ENCODE data around the gene MKS1.
A peak's percentile ranks its signal among the peaks of the same experiment; 100 is the strongest.

Gene MKS1

DNA sequence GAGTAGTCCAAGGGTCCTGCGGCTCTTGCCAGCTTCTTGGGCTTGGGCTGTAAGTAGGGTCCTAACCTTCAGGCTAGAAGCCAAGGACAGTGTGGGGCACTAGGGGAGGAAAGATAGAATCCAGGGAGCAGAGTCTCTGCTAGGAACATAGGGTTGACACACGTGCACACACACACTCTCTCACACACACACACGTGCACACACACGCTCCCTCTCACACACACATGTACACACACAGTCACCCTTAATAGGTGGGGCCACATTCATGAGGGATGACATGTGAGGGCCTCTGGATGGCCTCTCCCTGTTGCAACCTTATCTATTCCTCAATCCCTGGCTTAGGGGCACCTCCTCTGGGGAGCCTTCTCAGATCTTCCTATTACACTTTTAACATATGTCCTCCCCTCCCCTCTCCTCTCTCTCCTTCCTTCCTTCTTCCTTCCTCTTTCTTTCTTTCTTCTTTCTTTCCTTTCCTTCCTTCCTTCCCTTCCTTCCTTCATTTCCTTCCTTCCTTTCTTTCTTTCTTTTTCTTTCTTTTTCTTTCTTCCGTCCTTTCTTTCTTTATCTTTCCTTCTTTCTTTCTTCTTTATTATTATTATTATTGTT, 23.4 kb downstream of the MKS1 start:
- no peak for DNase-seq

DNA sequence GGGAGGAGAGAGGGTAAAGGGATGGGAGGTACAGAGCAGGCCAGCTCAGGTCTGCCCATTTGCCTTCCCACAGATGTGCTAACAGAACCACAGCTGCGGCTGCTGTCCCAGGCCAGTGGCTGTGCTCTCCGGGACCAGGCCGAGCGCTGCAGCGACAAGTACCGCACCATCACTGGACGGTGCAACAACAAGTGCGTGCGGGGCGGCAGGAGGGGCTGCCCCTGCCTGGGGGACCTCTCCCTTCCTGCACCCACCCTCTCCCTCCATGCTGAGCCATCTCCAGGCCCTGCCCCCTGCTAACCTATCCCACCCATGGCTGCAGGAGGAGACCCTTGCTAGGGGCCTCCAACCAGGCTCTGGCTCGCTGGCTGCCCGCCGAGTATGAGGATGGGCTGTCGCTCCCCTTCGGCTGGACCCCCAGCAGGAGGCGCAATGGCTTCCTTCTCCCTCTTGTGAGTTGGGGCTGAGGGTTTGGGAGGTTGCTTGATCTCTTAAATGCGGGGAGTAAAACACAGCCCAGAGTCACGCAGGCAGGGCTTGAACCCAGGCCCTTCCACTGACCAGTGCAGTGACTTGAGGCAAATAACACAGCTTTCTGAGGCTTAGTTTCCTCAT, 25.3 kb downstream of the MKS1 start:
- DNase-seq = no peak

DNA sequence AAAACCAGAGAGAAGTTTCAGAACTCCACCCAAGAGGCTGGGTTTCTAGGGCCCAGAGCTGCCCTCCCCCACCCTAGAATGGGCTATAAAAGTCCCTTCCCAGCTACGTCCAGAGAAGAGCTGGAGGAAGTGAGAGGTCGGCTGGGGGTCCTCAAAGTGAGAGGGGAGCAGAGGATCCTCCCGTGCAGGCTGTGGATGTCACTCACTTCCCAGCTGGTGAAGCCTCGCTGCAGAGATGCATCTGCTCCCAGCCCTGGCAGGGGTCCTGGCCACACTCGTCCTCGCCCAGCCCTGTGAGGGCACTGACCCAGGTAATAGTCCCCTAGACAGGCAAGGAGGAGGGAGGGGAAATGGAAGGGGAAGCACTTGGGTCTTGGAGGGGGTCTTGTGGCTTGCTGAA, 26.4 kb downstream of the MKS1 start, which contains the start of gene EPX:
Gene EPX, plus strand, starts transcription at position 115 of the 400 bp plus-strand sequence. Its CDS starts 121 bp downstream, at position 236.
- no peak for DNase-seq

DNA sequence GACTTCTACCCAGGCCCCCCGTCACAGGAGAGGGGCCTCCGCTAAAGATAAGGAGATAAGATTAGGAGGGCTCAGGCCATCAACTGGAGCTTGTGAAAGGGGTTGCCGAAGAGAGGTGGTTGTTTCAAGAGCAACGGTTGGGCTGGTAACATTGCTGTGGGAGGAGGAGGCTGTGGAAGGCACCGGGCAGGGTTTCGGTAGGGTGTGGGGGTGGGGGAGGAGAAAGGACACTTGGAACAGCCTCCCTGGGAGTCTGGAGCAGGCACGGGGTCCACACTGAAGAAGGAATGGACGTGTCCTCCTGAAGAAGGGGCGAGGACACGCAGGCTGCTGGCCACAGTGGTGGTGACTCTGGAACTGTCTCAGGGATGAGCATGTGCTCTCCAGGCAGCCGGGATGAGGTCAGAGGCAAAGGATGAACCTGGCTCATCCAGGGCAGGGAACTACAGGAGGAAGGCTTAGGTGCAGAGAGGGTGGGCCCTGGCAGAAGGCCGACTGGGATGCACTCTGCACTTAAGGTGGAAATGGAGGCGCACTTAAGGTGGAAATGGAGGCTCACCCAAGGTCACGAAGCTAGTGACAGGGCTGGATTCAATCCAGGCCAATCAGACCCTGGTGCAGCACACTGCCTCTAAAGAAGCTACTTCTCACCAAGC, 27.7 kb downstream of the MKS1 start:
- no peak for DNase-seq

DNA sequence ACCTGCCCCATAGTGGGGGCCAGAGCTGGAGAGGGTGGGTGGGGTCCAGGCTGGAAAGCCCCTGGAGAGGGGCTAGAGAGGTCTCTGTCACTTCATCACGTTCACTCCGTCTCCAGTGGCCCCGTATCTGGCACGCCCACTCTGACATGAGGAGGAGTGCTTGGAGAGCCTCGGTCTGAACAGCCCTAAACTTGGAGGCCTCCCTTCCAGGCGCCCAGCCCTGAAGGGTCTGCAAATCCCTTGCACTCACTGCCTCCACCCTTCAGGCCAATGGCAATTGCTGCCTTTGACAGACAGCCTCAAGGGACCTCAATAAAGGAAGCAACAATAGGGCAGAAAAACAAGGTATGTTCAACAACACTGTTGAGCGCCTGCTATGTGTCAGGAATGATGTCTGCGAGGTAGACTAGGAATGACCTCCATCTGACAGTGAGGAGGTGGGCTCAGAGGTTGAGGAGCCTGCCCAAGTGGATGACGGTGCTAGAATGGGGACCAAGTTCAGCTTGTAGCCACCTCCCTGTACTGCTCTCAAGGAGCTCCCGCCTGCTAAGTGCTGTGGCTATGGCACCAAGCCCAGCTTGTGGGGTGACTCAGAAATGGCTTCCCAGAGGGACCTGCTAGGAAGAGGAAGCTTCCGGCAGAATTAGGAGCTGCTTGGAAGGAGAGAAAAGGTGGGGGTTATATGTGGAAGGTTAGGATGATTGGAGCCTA, 29.5 kb downstream of the MKS1 start:
- peak; percentile 1 for DNase-seq

DNA sequence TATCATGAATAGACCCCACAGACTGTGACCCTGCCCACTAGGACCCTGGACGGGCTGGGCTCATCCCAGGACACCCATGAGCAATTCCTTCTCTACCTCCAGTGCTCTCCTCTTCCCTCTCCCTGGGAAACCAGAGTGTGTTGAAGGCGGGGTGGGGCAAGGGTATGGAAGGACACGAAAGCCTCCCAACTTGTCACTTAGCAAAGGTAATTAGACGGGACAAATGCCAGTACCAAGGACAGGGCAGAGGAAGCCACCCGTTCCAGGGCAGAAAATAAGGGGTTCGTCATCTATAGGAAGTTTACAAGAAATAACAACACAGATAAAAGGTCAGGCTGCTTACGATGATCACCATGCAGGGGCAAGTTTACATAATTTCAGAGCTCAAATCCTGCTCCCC, 31.4 kb downstream of the MKS1 start:
- DNase-seq = no peak

DNA sequence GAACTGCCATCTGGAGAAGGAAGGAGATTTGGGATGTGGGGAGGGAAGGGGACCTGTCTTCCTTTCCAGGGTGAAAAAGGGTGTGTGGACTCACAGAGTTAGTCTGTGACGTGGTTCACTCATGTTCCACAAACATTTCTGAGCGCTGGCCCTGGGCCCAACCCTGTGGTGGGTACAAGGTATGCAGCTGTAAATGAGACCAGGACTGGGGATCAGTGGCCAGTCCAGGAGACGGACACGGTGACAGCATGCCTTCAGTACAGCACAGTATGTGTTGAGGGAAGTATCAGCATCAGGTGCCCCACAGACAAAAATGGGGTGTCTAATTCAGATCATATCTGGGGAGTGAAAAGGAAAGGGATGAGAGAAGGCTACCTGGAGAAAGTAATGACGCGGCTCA, 32.0 kb downstream of the MKS1 start:
- DNase-seq = no peak

DNA sequence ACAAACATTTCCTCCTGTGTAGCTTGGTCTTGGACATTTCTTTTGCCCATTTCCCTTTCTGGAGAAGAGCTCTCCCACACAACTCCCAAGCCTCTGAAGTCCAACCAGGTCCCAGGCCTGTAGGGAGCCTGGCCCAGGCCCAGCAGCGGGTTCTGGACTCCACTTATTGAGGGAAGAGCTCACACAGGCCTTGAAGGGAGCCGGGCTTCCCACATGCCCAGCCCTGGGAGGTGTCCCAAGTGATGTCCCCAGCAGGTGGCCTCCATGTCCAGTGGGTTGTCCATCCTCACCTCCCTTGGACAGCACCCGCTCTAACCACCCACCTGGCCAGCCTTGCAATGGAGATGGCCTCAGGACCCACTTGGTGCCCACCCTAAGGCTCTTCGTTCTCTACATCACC, 32.5 kb downstream of the MKS1 start:
- no peak for DNase-seq

DNA sequence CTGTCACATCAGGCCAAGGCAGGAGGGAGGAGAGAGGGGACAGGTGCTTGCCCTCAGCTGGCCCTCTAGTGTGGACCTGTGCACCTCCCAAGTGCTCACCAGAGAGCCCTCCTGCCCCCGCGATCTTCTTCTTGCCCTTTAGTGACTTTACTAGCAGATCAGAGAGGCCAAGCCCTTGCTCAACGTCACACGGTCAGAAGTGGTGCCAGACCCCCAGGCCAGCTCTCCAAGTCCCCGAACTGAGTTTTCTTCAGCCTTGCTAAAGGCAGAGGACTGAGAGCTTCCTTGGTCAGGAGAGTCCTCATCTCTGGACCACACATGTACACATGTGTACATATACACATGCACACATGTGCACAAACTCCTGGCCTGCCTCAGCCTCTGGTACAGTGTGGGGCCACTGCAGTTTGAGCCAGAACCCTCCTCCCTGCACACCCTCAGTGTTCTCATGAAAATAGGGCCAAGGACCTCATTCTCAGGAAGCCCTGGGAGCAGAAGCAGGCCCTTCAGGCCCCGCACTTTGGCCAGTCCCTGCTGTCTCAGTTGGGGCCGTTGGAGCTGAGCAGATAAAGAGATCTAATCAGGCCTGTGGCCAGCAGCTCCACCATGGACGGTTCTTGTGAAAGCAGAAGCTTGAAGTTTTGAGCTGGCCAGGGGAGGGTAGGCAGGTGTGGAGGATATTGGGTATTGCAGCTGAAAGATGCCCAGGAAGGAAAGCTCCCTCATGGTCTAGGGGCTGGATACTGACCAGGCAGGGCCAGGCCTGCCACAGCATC, 33.9 kb downstream of the MKS1 start:
- no peak for DNase-seq

DNA sequence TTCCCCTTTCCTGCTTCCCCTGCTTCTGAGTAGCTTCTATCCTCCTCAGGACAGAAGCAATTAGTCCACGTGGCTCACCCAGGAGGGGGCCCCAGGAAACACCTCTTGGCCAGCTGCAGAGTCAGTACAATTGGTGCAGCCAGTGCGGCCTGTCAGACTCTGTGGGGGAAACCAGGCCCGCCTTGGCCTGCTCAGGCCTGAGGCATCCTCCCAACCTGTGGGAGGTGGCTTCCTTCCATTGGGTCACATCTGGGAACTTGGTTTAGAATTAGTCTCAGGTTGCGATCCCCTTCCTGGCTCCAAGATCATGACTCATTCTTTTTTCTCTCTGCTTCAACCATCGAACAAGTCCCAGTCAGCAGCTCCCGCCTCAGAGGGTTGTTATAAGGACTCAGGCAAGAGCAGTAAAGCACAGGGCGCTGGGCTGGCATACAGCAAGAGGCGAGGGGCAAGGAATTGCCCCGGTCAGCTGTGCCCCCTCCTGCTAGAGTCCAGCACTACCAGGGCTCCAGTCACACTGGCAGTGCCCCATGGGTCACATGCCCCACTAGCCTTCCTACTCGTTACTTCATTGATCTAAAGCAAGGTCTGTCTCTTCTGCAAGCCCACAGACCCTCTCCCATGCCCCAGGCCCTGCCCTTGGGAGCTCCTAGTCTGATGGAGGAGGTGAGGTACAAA, 34.6 kb downstream of the MKS1 start:
- no peak for DNase-seq

DNA sequence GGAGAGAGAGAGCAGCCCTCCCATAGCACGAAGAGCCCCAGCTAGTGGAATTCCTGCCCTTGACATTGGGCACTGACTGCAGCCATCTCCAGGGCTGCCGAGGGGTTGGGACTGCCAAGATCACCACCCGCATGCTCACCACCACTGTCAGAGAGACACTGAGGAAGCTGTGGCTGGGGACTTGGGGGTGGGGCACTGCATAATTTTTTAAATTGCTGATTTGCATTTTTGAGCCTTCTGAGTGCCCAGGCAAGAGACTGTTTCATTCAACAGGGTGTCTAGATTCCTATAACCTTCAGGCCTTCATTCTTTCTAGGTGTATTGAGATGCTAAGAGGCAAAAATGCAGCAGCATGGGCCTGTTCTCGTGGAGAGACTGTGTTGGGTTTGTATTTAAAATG, 35.5 kb downstream of the MKS1 start:
- DNase-seq = no peak

DNA sequence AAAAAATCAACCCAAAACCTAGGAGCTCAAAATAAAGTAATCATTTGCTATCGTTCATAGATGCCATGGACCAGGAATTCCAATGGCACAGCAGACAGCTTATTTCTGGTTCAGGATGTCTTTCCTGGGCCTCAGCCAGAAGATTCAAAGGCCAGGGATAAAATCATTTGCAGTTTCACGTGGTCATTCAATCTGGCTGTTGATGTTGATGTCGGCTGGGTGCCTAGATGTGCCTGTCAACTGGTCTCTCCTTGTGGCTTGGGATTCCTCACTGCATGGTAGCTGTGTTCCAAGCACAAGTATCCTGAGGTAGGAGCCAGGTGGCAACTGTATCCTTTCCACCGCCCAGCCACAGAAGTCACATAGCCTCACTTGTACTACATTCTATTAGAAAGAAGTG, 37.3 kb downstream of the MKS1 start:
- no peak for DNase-seq

DNA sequence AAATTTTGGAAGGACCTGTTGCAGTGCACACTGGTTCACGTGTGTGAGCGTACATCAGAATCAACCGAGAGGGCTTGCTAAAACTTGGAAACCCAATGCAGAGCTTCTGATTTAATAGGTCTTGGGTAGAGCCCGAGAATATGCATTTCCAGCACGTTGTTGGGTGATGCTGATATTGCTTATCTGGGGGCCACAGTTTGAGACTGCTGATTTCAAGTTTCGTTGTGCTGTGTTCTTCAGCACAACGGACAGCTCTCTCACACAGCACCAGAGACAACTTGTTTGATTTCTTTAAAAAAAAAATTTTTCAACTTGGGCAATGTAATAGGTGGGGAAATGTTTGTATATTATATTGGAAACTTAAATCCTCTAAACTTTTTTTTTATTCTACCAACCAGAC, 42.9 kb downstream of the MKS1 start:
- no peak for DNase-seq

DNA sequence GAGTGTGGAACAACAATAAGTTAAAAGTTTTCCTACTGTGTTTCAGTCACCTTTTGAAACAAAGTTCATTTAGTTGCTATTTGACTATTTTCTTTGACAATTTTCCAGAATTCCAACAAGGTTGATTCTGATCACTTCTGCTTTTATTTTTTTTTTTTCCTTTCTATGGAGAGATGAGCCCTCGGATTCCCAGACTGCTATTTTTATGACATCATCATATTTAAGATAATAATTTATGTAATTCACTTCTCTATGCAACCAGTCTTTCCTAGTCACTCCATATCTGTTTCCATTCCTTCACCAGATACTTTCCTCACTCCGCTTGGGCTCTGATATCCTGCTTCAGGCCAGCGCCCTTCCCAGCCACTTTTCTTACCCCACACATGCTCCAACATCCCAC, 44.2 kb downstream of the MKS1 start:
- no peak for DNase-seq

DNA sequence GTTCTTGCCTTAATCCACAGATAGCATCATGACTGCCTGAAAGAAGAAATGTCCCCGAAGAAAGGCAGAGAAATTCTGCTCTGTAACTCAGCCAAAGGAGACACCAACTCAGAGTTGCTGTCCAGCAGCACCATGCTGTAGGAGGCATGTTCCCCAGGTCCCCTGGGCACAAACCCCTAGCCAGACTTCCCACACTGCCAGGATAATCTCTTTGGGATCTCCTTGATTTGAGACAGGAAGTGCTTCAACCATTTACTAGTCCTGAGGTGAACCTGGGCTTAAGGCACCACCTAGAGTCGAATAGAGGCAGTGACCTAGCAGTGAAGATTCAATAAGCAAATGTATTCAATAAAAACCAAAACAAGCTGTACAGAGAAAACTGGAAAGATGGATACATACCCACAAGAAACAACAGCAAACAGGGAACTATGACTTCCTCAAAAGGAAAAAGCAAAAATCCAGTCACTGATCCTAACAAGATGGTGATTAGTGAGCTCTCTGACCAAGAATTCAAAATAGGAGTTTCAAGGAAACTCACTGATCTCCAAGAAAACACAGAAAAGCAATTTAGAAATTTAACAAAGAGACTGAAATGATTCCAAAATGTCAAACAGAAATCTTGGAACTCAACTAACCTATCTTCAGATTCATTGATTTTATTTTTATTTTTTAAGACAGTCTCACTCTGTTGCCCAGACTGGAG, 46.5 kb downstream of the MKS1 start:
- DNase-seq = peak; percentile 55

DNA sequence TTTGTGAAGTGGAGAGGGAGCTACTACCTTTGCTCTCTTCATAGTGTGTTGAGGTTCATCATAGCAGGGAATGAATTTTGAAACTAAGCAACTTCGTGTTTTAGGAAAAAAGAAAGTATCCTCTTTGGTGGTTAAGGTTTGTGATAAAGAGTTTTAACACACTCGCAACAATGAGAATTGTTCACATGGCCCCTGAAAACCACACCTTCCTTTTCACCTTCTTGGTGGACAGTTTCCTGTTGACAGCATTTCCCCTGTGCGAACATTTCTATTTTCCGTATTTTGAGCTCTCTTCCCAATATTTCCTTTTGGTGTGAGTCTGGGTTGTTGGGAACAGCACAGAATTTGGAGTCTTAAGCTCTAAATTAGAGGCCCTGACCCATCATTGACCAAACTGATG, 48.4 kb downstream of the MKS1 start:
- no peak for DNase-seq

DNA sequence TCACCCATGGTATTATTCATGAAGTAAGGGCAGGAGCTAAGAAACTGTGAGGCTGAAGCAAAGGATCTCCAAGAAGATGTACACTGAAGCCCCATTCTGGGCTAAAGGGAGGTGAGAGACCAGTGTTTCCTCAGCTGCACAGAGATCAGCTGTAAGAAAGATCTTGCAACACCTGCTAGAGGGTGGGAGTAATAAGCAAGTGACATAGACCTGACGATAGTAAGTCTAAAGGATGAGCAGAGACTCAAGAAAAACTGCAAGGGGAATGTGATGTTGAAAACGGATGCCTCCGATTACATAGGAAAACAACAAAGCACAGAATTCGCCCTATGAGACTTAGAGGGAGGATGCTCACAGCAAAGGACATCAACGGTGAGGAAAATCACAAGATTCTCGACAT, 52.4 kb downstream of the MKS1 start, which contains the start of gene OR4D2:
Gene OR4D2, plus strand, starts transcription at position 301 of the 400 bp plus-strand sequence. CDS start 2,674 bp downstream, outside the sequence.
- no peak for DNase-seq

DNA sequence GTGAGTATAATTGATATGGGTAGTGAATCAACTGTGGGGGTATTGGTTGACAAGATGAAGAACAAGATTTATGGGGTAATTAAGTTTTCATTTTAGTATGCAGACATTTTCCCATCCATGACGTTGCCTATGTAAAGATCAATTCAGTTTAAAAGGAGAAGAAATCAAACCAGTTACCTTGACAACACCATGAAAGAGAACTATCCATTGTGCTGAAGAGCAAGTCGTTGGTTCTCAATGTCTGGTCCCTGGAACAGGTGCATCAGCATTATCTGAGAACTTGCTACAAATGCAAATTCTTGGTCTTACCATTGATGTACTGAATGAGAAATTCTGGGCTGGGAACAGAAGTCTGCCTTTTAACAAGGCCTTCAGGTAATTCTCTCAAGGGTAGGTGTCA, 53.1 kb downstream of the MKS1 start:
- no peak for DNase-seq

DNA sequence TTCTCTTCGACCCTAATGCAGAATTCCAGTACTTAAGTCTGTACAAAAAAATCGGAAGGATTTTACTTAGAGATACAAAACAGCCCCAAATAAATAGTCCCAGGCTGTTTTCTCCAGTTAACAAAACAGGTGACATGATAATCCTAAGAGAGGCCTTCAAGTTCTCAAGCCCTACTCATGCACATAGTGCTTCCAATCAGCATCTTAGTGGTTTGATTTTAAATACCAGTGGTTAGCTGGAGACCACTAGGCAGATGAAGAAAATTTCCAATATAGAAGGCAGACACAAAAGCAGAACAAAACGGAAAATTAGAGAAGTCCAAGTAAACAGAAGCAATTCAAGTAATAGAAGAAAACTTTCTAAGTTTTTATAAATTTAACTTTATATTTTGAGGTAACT, 57.5 kb downstream of the MKS1 start:
- no peak for DNase-seq

DNA sequence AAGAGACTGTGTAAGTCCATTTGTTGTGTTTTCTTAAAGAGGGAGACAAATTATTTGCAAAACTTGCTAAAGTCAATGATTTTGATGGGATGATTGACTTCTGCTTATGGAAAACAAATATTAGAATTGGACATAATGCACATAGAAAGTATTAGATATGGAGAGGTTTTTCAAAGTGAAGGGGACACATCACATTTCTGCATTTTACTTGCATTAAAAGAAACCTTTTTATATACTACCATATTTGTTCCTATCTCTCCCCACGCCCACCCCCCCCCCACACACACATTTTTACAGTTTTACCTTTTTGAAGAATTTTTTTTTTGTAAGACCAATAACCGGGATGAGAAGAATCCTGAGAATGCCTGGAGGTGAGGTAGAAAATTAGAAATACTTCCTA, 60.9 kb downstream of the MKS1 start:
- DNase-seq = no peak
